HL-60 (cell line): Measurements from ENCODE around the gene RAE1.

Experiments used
- CTCF ChIP-seq: IDR thresholded peaks from one replicate; pipeline ENCODE4 v1.5.1; 2011; ENCODE audit warnings: low read length, control low read depth, inconsistent platforms; ENCODE audit not compliant: insufficient read depth
- REST ChIP-seq: IDR thresholded peaks from 2 replicates; pipeline ENCODE4 v1.6.1; 2012; ENCODE audit warnings: low read depth; ENCODE audit not compliant: insufficient replicate concordance

- TF ChIP-seq CTCF (no peak), REST (no peak)
These were observed 57.6 kb downstream of the RAE1 start for GRCh38 chr20:57408536-57409233.
